NCI-H1436 treated with DMSO at 0.1 percent for 48 hours (cell line): ENCODE results near the gene NPSR1.

Experiments used
- DNase-seq: peaks from one replicate; lab custom pipeline; 2025; lab: John Stamatoyannopoulos, UW

NPSR1 gene

GRCh38 chr7:34720289-34720688 is 62.3 kb downstream of the NPSR1 start:
- DNase-seq, result no peak

- no peak for DNase-seq
Observed at GRCh38 chr7:34723338-34723737, 65.3 kb downstream of the NPSR1 start.

GRCh38 chr7:34723866-34724490 is 66.0 kb downstream of the NPSR1 start:
- no peak for DNase-seq

GRCh38 chr7:34726221-34726620 is 68.2 kb downstream of the NPSR1 start:
- DNase-seq, result no peak

- DNase-seq, result peak; percentile 92
Observed at GRCh38 chr7:34727464-34727995, 69.5 kb downstream of the NPSR1 start.

GRCh38 chr7:34728156-34728555 is 70.1 kb downstream of the NPSR1 start:
- DNase-seq, result no peak

- DNase-seq, result no peak
Observed at GRCh38 chr7:34734771-34735170, 76.8 kb downstream of the NPSR1 start.

GRCh38 chr7:34735526-34735925 is 77.5 kb downstream of the NPSR1 start:
- DNase-seq, result no peak

GRCh38 chr7:34739651-34740300 is 81.8 kb downstream of the NPSR1 start:
- no peak for DNase-seq

- no peak for DNase-seq
Observed at GRCh38 chr7:34740840-34741239, 82.8 kb downstream of the NPSR1 start.

GRCh38 chr7:34747176-34747781 is 89.3 kb downstream of the NPSR1 start:
- no peak for DNase-seq

- peak; percentile 74 for DNase-seq
Observed at GRCh38 chr7:34747867-34748727, 90.1 kb downstream of the NPSR1 start.

- no peak for DNase-seq
Observed at GRCh38 chr7:34748728-34749089, 90.7 kb downstream of the NPSR1 start.

- DNase-seq, result peak; percentile 32
Observed at GRCh38 chr7:34749446-34749845, 91.4 kb downstream of the NPSR1 start.

GRCh38 chr7:34750209-34750608 is 92.2 kb downstream of the NPSR1 start:
- no peak for DNase-seq

- DNase-seq, result no peak
Observed at GRCh38 chr7:34750636-34751035, 92.6 kb downstream of the NPSR1 start.

- DNase-seq, result no peak
Observed at GRCh38 chr7:34751725-34752643, 94.0 kb downstream of the NPSR1 start.

GRCh38 chr7:34752929-34753328 is 94.9 kb downstream of the NPSR1 start:
- no peak for DNase-seq

GRCh38 chr7:34755008-34755407 is 97.0 kb downstream of the NPSR1 start:
- no peak for DNase-seq

- DNase-seq, result peak; percentile 87
Observed at GRCh38 chr7:34756025-34756437, 98.0 kb downstream of the NPSR1 start.

GRCh38 chr7:34756691-34757090 is 98.7 kb downstream of the NPSR1 start:
- DNase-seq, result peak; percentile 100
